GM21717 (cell line): Measurements from ENCODE around the gene MKNK1.

Experiments used
- ATAC-seq: cut with Tn5 transposase; IDR thresholded peaks from one replicate; pipeline ENCODE4 v1.9.1; 2021; ENCODE audit warnings: mild to moderate bottlenecking, moderate library complexity; ENCODE audit not compliant: unreplicated experiment

MKNK1 gene

DNA sequence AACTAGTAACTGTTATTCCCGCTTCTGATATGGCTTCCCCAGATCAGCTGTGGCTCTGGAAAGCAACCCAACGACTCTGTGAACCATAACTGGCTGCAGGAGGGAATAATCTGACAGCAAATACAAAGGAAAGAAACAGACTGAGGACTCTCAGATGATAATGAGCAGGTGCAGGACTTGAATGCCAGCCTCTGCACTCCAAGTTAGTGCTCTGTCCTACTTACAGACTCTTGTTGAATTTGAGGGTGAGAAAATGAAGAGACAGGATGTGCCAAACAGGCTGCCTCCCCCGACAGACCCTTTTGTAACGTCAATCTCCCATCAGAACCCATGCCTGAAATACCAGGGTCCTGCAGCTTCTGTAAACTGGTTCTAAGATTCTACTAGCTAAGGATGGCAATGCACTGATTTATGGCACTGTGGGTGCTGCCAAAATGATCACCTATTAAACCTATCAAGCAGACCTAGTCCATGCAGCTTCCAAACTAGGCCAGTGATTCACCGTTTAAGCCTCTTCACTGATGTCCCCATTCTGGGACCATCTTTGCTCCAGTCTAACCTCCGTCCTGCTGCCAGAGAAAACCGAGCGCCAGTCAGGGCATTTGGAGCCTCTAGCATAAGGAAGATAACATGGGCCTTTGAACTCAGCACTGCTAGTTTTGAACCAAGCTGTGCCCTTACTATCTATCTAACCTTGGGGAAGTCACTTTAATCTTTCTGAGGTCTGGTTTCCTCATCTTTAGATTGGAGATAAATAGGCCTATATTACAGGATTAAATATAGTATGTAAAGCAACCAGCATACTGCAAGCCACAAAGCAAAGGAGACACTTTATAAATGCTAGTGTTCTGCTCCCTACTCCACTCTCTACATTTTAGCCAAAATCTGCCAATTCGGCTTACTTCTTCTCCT, 4.8 kb downstream of the MKNK1 start:
- ATAC-seq: no peak

GRCh38 chr1:46596846-46597245, 7.2 kb downstream of the MKNK1 start:
- no peak for ATAC-seq

GRCh38 chr1:46596036-46596435, 8.0 kb downstream of the MKNK1 start:
- no peak for ATAC-seq

DNA sequence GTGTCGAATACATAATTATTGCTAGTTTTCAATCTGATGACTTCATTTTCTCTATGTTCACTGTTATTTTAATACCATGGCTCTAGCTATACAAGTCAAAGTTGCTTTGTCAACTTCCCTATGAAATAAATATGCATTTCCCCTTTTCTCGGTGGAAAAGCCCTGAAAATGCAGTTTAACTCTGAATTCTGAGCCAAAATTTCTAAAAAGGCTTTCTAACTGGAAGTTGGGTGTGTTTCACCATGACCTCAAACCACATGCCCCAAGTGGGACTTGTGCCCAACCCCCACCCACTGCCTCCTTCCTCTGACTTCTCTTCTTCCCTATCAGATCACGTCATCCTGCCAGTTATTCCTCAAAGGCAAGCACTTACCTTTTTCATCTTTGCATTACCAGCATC, 8.9 kb downstream of the MKNK1 start:
- no peak for ATAC-seq

GRCh38 chr1:46594063-46594462, 10.0 kb downstream of the MKNK1 start:
- ATAC-seq: no peak

DNA sequence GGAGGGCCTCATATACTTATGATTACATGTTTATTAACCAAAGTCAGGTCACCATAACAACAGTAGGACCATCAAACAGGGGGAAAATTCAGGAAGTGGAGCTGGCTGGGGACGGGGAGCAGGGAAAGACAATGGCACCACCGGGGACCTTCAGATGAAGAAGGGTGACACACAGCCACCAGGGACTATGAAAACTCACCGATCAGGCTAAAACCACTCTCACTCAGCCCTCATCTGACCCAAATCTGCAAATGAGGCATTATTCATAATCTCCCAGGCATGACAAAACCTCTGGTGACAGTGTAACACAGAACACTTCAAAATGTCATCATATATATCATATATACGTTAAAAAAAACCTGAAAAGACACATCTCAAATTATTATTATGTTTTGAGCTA, 11.2 kb downstream of the MKNK1 start:
- ATAC-seq: no peak

DNA sequence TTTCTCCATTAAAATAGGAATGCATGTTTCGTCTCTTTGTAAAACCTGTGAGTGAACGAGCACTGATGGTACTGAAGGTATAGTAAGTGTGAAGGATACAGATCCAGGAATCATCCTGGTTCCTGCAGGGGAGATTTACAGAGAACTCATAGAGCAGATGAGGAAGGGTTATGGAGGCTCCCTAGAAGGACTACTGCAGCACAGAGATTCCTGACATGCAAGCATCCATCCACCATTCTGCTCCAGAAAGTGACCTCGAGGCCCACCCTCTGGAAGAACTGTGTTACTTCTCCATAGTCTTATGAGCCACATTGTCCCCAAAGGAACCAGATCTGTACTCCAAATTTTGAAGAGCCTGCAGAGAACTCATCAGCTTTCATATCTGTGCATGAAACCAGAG, 14.5 kb downstream of the MKNK1 start:
- no peak for ATAC-seq

DNA sequence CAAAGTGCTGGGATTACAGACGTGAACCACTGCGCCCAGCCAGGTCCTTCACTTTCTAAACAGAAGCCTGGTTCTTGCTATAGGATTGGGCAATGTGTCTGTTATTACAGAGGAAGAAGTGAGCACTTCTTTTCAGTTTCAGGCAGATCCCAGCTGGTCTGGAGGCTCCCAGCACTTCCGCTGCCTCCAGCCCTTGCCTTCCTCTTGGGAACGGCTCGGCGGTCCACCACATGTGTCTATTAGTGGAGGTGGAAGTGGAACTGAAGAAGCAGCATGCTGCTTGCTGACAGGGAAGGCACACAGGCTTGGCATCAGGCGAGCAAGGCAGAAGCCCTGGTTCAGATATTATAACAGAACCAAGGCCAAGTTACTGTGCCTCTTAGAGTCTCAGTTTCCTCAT, 17.0 kb downstream of the MKNK1 start:
- ATAC-seq: no peak

DNA sequence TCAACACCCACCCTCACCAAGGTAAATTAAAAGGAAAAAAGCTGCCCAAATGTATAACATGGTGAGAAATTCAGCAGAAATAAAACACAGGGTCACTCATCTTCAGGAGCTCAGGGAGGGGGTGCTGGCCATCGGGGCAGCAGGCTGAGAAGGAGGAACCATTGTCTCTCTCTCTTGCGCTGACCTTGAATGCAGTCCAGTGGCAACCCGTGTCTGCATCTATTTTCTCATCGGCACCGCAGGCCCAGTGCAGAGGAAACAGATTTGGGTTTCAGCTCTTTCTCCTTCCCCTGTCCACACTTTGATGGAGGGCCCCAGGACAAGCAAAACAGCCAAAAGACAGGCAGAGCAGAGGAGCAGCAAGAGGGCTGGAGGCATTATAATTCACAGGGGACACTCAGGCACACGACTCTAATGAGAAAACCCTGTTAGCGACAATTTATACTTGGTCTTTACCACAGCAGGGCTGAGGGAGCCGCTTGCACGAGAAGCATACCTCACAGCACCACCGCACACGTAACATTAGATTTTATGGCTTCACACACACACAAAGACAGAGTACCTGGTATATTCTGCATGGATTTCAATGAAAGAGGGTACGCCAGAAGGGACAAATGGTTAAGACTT, 18.6 kb downstream of the MKNK1 start:
- no peak for ATAC-seq

- ATAC-seq: no peak
Measured at GRCh38 chr1:46583494-46583893, 20.6 kb downstream of the MKNK1 start.

DNA sequence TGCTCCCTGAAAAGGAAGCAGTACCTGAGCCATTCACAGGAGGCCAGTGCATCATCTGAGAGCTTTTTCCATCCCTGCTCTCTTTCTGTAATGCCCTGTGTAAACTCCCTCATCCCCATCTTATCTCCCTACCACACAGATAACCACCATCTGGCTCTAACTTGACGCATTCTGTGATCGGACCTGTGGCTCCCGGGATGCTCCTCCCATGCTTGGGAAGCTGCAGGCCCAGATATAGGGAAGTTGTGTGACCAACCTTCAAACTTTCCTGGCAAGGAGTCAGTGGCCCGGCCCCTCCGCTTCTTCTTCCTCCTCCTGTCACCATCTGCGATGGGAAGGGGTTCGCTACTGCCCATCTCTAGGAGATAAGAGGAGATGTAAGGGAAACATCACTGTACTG, 21.1 kb downstream of the MKNK1 start:
- no peak for ATAC-seq

DNA sequence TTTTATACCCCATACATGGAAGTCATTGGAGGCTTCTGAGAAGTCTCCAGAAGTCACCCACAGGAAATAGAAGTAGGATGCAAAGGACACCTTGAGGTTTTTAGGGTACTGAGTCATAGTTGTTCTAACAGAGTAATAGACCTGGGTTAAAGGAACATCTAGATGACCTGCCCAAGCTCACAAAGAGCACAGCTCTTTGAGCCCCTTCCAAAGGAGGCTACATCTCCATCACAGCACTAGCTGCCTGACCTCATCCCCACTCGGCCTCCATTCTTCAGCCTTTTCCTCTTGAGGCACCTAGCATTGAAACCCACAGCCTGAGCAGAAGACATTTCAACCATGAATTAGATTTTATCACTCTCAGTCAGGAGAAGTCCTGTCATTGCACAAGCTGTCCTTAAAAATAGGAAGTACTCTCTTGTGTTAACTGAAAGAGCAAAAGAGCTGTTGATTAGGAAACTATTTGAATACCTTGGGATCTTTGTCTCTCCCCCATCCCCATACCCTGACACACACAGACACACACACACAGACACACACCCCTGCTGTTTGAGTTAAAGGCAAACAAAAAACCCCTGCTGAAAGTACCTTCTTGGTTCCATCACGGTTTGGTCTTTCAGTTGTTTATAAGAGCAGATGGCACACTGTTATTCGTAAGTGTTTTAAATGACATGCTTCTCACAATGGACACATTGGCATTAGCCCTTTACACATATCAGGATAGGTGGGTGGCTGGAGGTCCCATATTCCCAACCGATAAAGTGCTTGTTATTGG, 22.2 kb downstream of the MKNK1 start:
- no peak for ATAC-seq

DNA sequence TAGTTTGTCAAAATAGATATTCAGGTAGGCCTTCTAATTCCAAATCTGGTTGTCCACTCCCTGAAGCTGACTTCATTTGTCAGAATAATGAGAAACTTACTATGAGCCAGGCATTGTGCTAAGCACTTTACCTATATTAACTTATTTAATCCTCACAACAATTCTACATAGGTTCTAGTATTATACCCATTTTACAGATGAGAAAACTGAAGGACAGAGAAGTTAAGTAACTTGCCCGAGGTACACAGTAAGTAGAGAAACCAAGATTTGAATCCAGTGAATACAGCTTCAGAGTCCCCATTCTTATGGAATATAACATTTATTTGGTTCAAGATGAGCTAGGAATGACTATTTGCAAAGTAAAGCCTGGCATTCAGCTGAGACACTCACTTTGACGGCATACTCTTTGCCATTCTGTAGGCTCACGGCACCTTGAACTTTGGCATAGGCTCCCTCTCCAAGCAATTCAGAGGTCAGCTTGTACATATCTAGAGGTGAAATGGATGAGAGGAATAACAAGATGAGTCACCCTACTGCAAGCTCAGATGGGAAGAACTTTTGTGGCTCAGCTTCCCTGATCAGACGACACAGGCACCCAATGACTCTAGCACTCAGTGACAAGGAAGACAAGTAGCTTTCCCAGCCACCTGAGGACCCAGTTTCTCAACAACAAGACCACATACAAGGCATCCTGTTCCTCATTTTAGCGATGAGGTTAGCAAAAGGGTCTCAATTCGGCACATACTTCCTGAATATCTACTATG, 23.7 kb downstream of the MKNK1 start:
- no peak for ATAC-seq

DNA sequence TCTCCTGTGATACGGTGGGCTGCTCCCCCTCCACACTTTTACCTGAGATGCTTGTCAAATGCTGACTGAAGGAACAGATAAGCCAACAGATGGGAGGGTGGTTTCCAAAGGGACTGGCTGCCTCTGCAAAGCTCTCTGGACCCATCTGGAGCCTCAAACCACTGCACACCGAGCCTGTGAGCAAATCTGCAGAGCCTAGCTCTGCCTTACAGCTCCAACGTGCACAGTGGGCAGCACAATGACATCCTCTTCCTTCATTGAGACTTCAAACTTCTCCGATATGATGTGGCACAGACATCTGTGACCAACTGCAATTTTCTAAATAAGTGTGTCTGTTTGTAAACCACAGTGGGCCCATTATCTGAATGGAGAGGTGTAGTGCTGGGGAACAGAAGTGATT, 26.4 kb downstream of the MKNK1 start:
- ATAC-seq: no peak

GRCh38 chr1:46576596-46576995, 27.5 kb downstream of the MKNK1 start:
- no peak for ATAC-seq

DNA sequence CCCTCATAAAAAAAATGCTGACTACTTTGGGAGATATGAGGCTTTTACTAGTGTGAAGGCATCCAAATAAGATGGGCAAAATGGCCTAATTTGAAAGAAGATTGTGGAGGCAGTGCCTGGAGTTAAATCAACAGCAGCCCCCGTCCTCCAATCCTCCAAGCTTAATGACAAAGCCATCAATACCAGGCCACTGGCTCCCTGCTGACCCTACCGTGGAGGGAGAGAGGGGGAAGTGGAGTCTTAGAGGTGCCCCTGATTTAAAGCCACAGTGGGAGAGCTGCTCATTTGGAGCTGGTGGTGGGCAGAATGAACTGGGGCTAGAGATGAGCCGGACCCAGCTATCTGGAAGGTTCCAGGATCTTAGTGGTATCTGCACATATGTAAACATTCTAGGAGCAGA, 28.3 kb downstream of the MKNK1 start:
- ATAC-seq: no peak

DNA sequence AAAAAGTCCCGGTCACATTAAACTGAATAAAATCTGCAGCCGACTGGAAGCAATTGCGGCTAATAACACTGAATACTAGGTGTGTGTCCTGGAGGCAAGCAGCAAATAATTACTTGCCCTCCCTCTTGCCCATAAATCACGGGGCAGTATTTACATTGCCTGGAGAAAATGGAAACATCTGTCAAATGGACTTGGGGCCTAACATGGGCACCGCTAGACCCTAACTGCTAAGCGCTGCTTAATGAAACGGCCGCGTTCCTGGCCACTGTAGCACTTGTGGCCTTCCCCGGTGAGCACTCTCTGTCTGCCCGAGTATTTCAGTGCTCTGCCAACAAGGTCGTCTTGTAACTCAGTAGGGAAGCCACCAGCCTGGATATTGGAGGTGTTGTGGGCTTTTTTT, 28.8 kb downstream of the MKNK1 start:
- ATAC-seq: no peak

DNA sequence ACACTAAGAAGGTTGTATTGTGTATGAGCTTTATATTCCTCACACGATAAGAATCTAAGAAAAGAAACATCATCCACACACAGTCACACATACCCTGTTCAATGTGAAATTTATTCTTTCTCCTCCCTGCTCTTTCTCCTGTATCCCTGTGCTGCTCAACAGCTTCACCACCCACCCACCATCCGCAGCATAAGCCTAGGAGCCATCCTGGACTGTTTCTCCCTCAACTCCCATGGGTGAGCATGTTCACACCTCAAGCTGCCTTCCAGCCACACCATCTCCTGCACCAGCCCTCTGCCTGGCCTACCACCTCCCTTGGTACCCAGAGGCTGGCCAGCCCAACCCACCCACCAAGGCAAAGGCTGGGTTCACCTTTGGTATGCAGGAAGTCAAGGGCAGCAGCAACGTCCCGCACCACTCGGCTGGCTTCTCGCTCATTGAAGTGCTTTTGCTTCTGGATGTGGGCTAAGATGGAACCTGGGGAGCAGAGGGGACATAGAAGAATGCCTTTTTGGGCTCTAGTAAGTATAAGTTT, 32.3 kb downstream of the MKNK1 start:
- ATAC-seq: no peak

DNA sequence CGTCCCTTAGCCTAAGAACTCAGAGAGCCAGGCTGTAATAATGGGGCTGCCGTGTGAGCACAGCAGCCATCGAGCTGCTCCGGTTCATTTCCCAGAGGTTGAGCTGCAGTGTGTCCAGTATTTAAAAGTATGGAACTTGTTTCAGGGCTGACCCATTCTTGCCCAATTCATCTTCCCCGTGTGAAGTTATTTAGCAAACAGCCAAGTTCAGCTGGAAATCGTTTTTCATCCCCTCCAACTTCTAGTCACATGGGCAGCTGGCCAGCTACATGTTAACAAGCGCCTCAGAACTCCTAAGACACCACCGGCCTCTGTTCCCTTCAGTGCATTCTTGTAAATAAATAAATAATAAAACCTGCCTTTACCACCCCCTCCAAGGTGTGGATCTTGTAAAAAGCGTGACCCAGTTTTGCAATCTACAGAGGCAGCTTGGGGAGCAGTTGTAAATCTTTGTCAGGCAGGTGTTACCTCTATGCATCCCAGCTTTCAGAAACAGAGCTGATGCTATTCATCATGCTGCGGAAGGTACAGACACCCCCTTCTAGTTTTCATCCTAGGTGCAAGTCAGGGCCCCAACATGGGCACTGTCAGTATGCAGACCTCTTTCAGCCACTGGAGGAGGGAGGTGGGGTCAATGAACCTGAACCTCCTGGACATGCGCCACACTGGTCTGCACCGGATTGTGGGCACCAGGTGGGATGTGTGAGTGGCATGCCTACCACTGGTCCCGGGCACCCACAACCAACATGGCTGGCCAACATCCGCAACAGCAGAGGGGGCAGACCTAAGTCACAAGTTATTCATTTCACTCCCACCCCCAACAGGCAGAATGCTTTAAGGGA, 34.0 kb downstream of the MKNK1 start:
- no peak for ATAC-seq

DNA sequence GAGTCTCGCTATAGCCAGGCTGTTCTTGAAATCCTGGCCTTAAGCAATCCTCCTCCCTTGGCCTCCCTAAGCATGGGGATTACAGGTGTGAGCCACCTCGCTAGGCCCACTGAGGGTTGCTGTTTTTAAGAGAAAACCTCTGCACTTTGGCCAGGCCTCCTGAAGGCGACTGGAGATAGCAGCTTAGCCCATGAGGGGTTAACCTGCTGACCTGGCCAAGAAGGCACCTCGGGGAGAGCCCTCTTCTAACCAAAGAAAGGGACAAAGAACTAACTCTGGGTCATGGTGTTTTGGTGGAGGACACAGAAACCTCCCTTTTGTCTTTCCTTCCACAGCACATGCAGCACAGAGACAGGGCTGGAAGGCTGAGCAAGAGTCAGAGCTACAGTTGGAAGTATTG, 35.0 kb downstream of the MKNK1 start:
- no peak for ATAC-seq
